Gastrocnemius medialis (tissue), 4 donors: ENCODE measurements around the gene OTX1.

Experiments
- CTCF ChIP-seq, 5 experiments: fragments of 450-650 bp in 3 of 5; fragments of 200-600 bp in 2 of 5; sonication (generic) in 2 of 5; IDR thresholded peaks in 4 of 5; conservative IDR thresholded peaks in 1 of 5; 1 replicate in 4 of 5; 2 replicates in 1 of 5; pipeline ENCODE4 v1.5.1; 2016 to 2019; ENCODE audit warnings: antibody characterized with exemption in 5 of 5, mild to moderate bottlenecking in 3 of 5, moderate library complexity in 3 of 5
- POLR2A ChIP-seq, 2 donors: fragments of 450-650 bp; IDR thresholded peaks; one replicate each; pipeline ENCODE4 v1.6.1; 2017; ENCODE audit warnings: antibody characterized with exemption in 2 of 2, mild to moderate bottlenecking in 2 of 2, moderate library complexity in 2 of 2

- no peak for TF ChIP-seq CTCF (IDR thresholded peaks at IDR 0.05 in 4 of 5, conservative IDR thresholded peaks at IDR 0.05 in 1 of 5)
- TF ChIP-seq POLR2A (IDR thresholded peaks at IDR 0.05), result no peak
Measured at GRCh38 chr2:63060472-63060991, 9.9 kb downstream of the OTX1 start.
